Hepatocyte (in vitro differentiated cells): ENCODE results near the gene TRAF3. TPM values are rescaled to one million over a fixed set of nuclear protein-coding genes. Genes with fewer than 3 reads are reported as not detected.

Source experiments
- DNase-seq: peaks from one replicate; pipeline ENCODE4 v3.0.0-alpha.2; 2016; ENCODE audit warnings: low spot score
- H2AFZ ChIP-seq: fragments of 200-600 bp; sonication (generic); 2 replicates; pipeline ENCODE4 v1.6.0; 2016; ENCODE audit warnings: antibody characterized with exemption, mild to moderate bottlenecking
- H3K27ac ChIP-seq: fragments of 200-600 bp; sonication (generic); 2 replicates; pipeline ENCODE4 v1.5.1; 2016; ENCODE audit warnings: mild to moderate bottlenecking
- H3K27me3 ChIP-seq: fragments of 200-600 bp; sonication (generic); 2 replicates; pipeline ENCODE4 v1.6.1; 2016
- H3K36me3 ChIP-seq: fragments of 200-600 bp; sonication (generic); replicated peaks from 2 replicates; pipeline ENCODE4 v1.5.1; 2016; ENCODE audit warnings: low read depth; ENCODE audit not compliant: insufficient read depth
- H3K4me1 ChIP-seq: fragments of 200-600 bp; sonication (generic); 2 replicates; pipeline ENCODE4 v1.5.1; 2016; ENCODE audit warnings: mild to moderate bottlenecking, moderate library complexity; ENCODE audit not compliant: insufficient read depth
- H3K4me2 ChIP-seq: fragments of 200-600 bp; sonication (generic); 2 replicates; pipeline ENCODE4 v1.6.0; 2016
- H3K4me3 ChIP-seq: fragments of 200-600 bp; sonication (generic); 2 replicates; pipeline ENCODE4 v1.5.1; 2016; ENCODE audit warnings: mild to moderate bottlenecking
- H3K79me2 ChIP-seq: fragments of 200-600 bp; sonication (generic); 2 replicates; pipeline ENCODE4 v1.6.0; 2017; ENCODE audit warnings: mild to moderate bottlenecking
- H3K9me2 ChIP-seq: fragments of 200-600 bp; sonication (generic); replicated peaks from 2 replicates; pipeline ENCODE4 v1.6.0; 2017; ENCODE audit warnings: mild to moderate bottlenecking; ENCODE audit not compliant: insufficient read depth
- H3K9me3 ChIP-seq: fragments of 200-600 bp; sonication (generic); 2 replicates; pipeline ENCODE4 v1.5.1; 2016; ENCODE audit warnings: low read depth, mild to moderate bottlenecking
- H4K20me1 ChIP-seq: fragments of 200-600 bp; sonication (generic); 2 replicates; pipeline ENCODE4 v1.6.0; 2016; ENCODE audit warnings: mild to moderate bottlenecking; ENCODE audit not compliant: insufficient read depth, poor library complexity, severe bottlenecking
- CTCF ChIP-seq: fragments of 200-600 bp; sonication (generic); IDR thresholded peaks from 2 replicates; pipeline ENCODE4 v1.5.1; 2016; ENCODE audit warnings: antibody characterized with exemption, mild to moderate bottlenecking; ENCODE audit not compliant: poor library complexity
- EZH2 ChIP-seq: fragments of 200-600 bp; sonication (generic); IDR thresholded peaks from 2 replicates; pipeline ENCODE4 v1.6.1; 2016; ENCODE audit warnings: antibody characterized with exemption, mild to moderate bottlenecking, borderline replicate concordance
- EZH2phosphoT487 ChIP-seq: fragments of 200-600 bp; sonication (generic); IDR thresholded peaks from one replicate; pipeline ENCODE4 v1.6.1; 2018; ENCODE audit warnings: antibody characterized with exemption, mild to moderate bottlenecking, low read depth, moderate library complexity; ENCODE audit not compliant: unreplicated experiment, severe bottlenecking
- WGBS: methylation state at CpG from one replicate; pipeline ENCODE4 v1.1.6; 2016; ENCODE audit warnings: low lambda C conversion rate; ENCODE audit errors: missing lambda C conversion rate; 5-methylcytosine and 5-hydroxymethylcytosine counted together
- polyA plus RNA-seq: library from polyadenylated mRNA; unstranded; fragments of >200 nt; fragmentation: Nextera tagmentation; extraction: Ambion mirVana; gene quantifications from 2 replicates; pipeline ENCODE4 v1.2.1, GENCODE V29; 2016
- total RNA-seq: library from RNA; depleted of rRNA; stranded (reverse); fragments of >200 nt; gene quantifications from 2 replicates; pipeline ENCODE4 v1.2.3, GENCODE V29; 2014

TRAF3 gene
- total and polyA plus RNA-seq, 2 experiments from 2014 or later: 8.0 to 15.8 TPM

GRCh38 chr14:102838501-102838900, 61.3 kb downstream of the TRAF3 start:
- Histone ChIP-seq H3K4me2 (no peak overlapping the region), H3K27ac (no peak overlapping the region), H3K27me3 (no peaks in the 10 kb centered on the region), H4K20me1 (no peaks in the 10 kb centered on the region), H3K79me2 (no peaks in the 10 kb centered on the region), H2AFZ (no peak overlapping the region), H3K9me2 (no peaks in the 10 kb centered on the region), H3K9me3 (no peaks in the 10 kb centered on the region), H3K4me3 (no peak overlapping the region), H3K4me1 (no peaks in the 10 kb centered on the region), H3K36me3 (no peaks in the 10 kb centered on the region)
- TF ChIP-seq CTCF: no peak
- TF ChIP-seq EZH2phosphoT487: no peak
- TF ChIP-seq EZH2: no peak
- 76% methylated on average over 4 of the region's 4 CpGs for WGBS
- DNase-seq: no peak

- Histone ChIP-seq H3K27ac (no peak overlapping the region), H3K4me3 (no peak overlapping the region), H3K36me3 (no peaks in the 10 kb centered on the region), H4K20me1 (no peaks in the 10 kb centered on the region), H3K4me1 (no peaks in the 10 kb centered on the region), H3K4me2 (no peak overlapping the region), H3K9me2 (no peaks in the 10 kb centered on the region), H3K9me3 (no peaks in the 10 kb centered on the region), H3K27me3 (no peaks in the 10 kb centered on the region), H3K79me2 (no peaks in the 10 kb centered on the region), H2AFZ (no peak overlapping the region)
- no peak for DNase-seq
- 92% methylated on average over 3 of the region's 3 CpGs for WGBS
- TF ChIP-seq EZH2phosphoT487 (no peak), EZH2 (no peak), CTCF (no peak)
Measured at GRCh38 chr14:102840115-102840514, 62.9 kb downstream of the TRAF3 start.

- H4K20me1 ChIP-seq: no peaks in the 10 kb centered on the region
- no peak overlapping the region for H3K27ac ChIP-seq
- H3K9me2 ChIP-seq: no peaks in the 10 kb centered on the region
- H3K9me3 ChIP-seq: no peaks in the 10 kb centered on the region
- H3K4me2 ChIP-seq: no peak overlapping the region
- H3K79me2 ChIP-seq: no peaks in the 10 kb centered on the region
- TF ChIP-seq EZH2: no peak
- no peak for TF ChIP-seq CTCF
- TF ChIP-seq EZH2phosphoT487: no peak
- no peaks in the 10 kb centered on the region for H3K27me3 ChIP-seq
- no peak for DNase-seq
- no peak overlapping the region for H2AFZ ChIP-seq
- H3K4me1 ChIP-seq: no peaks in the 10 kb centered on the region
- WGBS: 89% methylated on average over 8 of the region's 8 CpGs
- H3K36me3 ChIP-seq: no peaks in the 10 kb centered on the region
- no peak overlapping the region for H3K4me3 ChIP-seq
Measured at GRCh38 chr14:102840771-102841528, 63.7 kb downstream of the TRAF3 start.
